ENCODE measurements around the gene RAPSN. TPM values are rescaled to one million over a fixed set of nuclear protein-coding genes. Genes with fewer than 3 reads are reported as not detected.

RAPSN gene
- total RNA-seq, 1 experiment from 2014 or later: 1.0 TPM

DNA sequence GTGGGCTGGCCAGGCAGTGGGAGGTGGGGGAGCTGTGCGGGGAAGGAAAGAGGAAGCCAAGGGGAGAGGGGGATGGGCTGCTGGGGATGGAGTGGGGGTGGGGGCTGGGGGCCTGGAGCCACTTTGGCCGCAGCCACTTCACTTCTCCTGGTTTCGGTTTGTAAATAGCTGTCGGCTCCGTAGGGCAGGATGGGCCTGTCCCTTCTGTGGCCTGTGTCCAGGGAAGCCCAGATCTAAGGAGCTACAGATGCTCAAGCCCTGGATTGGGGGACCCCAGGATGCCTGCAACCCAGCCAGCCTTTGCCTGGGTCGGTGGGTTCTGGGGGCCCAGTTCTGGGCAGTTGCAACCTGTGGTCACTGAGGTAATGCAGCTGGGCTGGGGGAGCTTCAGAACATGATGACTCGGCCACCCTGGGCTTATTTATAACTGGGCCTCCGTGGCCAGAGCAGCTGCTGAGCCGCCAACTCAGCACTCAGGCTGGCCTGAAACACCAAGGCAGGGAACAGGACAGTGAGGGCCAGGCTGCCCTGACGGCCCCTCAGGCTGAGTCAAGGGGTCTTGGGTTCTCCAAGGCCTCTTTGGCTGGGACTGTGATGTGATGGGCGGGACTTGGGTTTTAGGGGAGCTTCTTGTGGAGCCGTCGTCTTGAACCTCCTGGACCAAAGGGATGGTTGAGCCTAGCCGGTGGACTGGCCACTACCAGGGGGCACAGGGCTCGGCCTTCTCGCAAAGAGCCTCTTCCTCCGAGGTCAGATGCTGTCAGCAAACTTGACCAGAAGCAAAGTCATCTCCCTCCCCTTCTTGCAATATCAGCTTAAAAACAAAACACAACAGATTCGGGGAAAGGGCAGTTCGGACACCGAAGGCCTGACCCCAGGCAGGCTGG lies 55.5 kb downstream of the RAPSN start:
- no TSS peak for BruUV-seq (replicated peaks)
- Histone ChIP-seq H3K27ac (ENCODE audit: low read depth, low read length, poor library complexity, severe bottlenecking) (no peak overlapping the region), H3K27me3 (replicated peaks; ENCODE audit: insufficient read depth, low read depth, low read length, poor library complexity) (no peaks in the 10 kb centered on the region), H3K4me1 (ENCODE audit: insufficient read depth, low read length, poor library complexity, severe bottlenecking) (no peaks in the 10 kb centered on the region), H3K9me3 (ENCODE audit: low read depth, low read length, poor library complexity, severe bottlenecking) (no peaks in the 10 kb centered on the region), H3K36me3 (ENCODE audit: insufficient read depth, low read length, poor library complexity, severe bottlenecking) (no peaks in the 10 kb centered on the region), H3K4me3 (ENCODE audit: low read depth, low read length, poor library complexity, severe bottlenecking) (no peak overlapping the region)
- TF ChIP-seq EZH2 (IDR thresholded peaks at IDR 0.05; ENCODE audit: borderline replicate concordance, low read depth, low read length, poor library complexity, severe bottlenecking) (no peak), CTCF (conservative IDR thresholded peaks at IDR 0.05; ENCODE audit: low read depth, low read length) (no peak)
- ChIA-PET POLR2A (ENCODE audit: low non-redundant PET) (interaction anchor here (0.6 kb wide), 1 partner anchor 14 kb away, joined by 3 read pairs; no protein-coding TSS in a partner anchor), CTCF (no interaction called here)
- intact Hi-C loops (cut with micrococcal nuclease; ENCODE audit: unreplicated experiment): no loop called here
- no peak for DNase-seq (ENCODE audit: low spot score)

DNA sequence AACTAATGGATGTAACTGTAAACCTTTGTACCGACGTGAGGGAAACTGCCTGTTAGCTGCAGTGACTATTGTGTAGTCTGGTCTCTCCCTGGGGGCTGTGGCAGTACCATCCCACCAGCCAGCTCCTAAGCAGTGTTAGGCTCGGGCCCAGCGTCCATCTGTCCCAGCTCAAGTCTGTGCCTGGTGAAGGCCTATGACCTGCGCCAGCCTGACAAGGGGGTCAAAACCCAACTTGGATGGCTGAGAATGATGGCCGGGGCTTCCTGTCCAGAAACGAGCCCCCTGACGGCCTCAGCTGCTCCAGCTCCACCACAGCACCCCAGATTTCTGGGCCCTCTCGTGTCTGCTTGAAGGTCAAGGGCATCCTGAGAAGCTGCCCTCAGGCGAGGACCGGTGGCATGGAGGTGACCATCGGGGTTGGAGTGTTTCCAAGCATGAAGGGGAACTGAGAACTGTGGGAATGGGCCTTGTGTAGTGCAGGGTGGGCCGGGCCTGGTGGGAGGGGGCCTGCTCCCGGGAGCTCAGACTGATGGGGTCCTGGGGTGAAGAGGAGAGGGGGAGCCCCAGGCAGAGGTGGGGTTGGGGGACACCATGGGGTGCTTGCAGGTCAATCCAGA lies 56.3 kb downstream of the RAPSN start:
- TF ChIP-seq CTCF (conservative IDR thresholded peaks at IDR 0.05; ENCODE audit: low read depth, low read length): no peak
- TF ChIP-seq EZH2 (IDR thresholded peaks at IDR 0.05; ENCODE audit: borderline replicate concordance, low read depth, low read length, poor library complexity, severe bottlenecking): no peak
- intact Hi-C loops (cut with micrococcal nuclease; ENCODE audit: unreplicated experiment): no loop called here
- POLR2A ChIA-PET (ENCODE audit: low non-redundant PET): no interaction called here
- DNase-seq (ENCODE audit: low spot score): no peak
- CTCF ChIA-PET: interaction anchor here (0.9 kb wide), 1 partner anchor 18 kb away, joined by 8 read pairs; no protein-coding TSS in a partner anchor
- H3K9me3 ChIP-seq (ENCODE audit: low read depth, low read length, poor library complexity, severe bottlenecking): no peaks in the 10 kb centered on the region
- no peaks in the 10 kb centered on the region for H3K36me3 ChIP-seq (ENCODE audit: insufficient read depth, low read length, poor library complexity, severe bottlenecking)
- H3K27ac ChIP-seq (ENCODE audit: low read depth, low read length, poor library complexity, severe bottlenecking): no peak overlapping the region
- H3K27me3 ChIP-seq (replicated peaks; ENCODE audit: insufficient read depth, low read depth, low read length, poor library complexity): no peaks in the 10 kb centered on the region
- no peaks in the 10 kb centered on the region for H3K4me1 ChIP-seq (ENCODE audit: insufficient read depth, low read length, poor library complexity, severe bottlenecking)
- BruUV-seq (replicated peaks): no TSS peak
- no peak overlapping the region for H3K4me3 ChIP-seq (ENCODE audit: low read depth, low read length, poor library complexity, severe bottlenecking)

DNA sequence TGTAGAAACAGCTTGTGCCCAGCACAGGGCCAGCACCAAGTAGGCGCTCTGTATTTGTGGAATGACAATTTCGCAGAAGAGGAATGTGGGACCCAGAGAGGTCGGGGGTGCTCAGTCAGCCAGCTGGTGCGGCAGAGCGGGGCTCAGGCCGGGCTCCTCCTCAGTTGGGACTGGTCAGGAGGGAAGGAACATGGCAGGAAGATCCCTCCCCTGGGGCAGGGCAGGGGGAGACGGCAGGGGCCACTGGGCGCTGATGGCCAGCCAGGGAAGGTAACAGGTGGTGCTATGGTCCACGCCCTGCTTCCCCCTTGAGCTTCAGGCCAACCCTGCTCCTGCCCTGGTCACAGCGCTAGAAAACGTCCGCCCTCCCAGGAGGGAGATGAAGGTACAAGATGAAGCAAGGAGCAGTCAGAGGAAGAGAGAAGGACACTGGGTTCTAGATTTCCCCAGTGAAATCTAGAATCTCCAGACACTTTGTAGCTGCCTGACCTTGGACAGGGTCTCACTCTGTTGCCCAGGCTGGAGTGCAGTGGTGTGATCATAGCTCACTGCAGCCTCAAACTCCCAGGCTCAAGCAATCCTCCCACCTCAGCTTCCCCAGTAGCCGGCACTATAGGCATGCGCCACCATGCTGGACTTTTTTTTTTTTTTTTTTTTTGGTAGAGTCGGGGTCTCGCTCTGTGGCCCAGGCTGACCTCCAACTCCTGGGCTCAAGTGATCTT lies 57.1 kb downstream of the RAPSN start:
- no peak for DNase-seq (ENCODE audit: low spot score)
- H3K9me3 ChIP-seq (ENCODE audit: low read depth, low read length, poor library complexity, severe bottlenecking): no peaks in the 10 kb centered on the region
- no peaks in the 10 kb centered on the region for H3K36me3 ChIP-seq (ENCODE audit: insufficient read depth, low read length, poor library complexity, severe bottlenecking)
- no peaks in the 10 kb centered on the region for H3K27me3 ChIP-seq (replicated peaks; ENCODE audit: insufficient read depth, low read depth, low read length, poor library complexity)
- intact Hi-C loops (cut with micrococcal nuclease; ENCODE audit: unreplicated experiment): no loop called here
- no peak for TF ChIP-seq EZH2 (IDR thresholded peaks at IDR 0.05; ENCODE audit: borderline replicate concordance, low read depth, low read length, poor library complexity, severe bottlenecking)
- no peak for TF ChIP-seq CTCF (conservative IDR thresholded peaks at IDR 0.05; ENCODE audit: low read depth, low read length)
- H3K27ac ChIP-seq (ENCODE audit: low read depth, low read length, poor library complexity, severe bottlenecking): no peak overlapping the region
- POLR2A ChIA-PET (ENCODE audit: low non-redundant PET): no interaction called here
- no peak overlapping the region for H3K4me3 ChIP-seq (ENCODE audit: low read depth, low read length, poor library complexity, severe bottlenecking)
- no TSS peak for BruUV-seq (replicated peaks)
- H3K4me1 ChIP-seq (ENCODE audit: insufficient read depth, low read length, poor library complexity, severe bottlenecking): no peaks in the 10 kb centered on the region
- CTCF ChIA-PET: interaction anchor here (0.9 kb wide), 1 partner anchor 18 kb away, joined by 8 read pairs; no protein-coding TSS in a partner anchor
